Activated T-helper 2 cell treated with anti-CD3 and anti-CD28 coated beads, Interferon-gamma antibody, Interleukin-2, Interleukin-4, amounts not matched to agents 10 μg/mL and 5 μg/mL and 100 μg/mL, durations not matched to agents 14 hours and 24 hours and 36 hours (primary cell): ENCODE measurements around the gene KRTAP4-16. TPM values are rescaled to one million over a fixed set of nuclear protein-coding genes. Genes with fewer than 3 reads are reported as not detected.
"Not testable (repeated sequence)": the region's sequence is repeated elsewhere in the genome, so short reads cannot be mapped to it uniquely, and the experiment has no call there.

Experiments used
- DNase-seq: peaks from one replicate; pipeline ENCODE4 v3.0.0; 2021; ENCODE audit warnings: low spot score
- H3K27ac Mint-ChIP-seq: one replicate; pipeline ENCODE4 v1.8.0; 2021; ENCODE audit warnings: mixed read lengths
- H3K27me3 Mint-ChIP-seq: one replicate; pipeline ENCODE4 v1.8.0; 2021; ENCODE audit warnings: low read depth, mixed read lengths
- H3K36me3 Mint-ChIP-seq: one replicate; pipeline ENCODE4 v1.8.0; 2021; ENCODE audit warnings: low read depth, mixed read lengths
- H3K4me1 Mint-ChIP-seq: one replicate; pipeline ENCODE4 v1.8.0; 2021; ENCODE audit warnings: low read depth, mixed read lengths
- H3K4me3 Mint-ChIP-seq: one replicate; pipeline ENCODE4 v1.8.0; 2021; ENCODE audit warnings: low read depth, mild to moderate bottlenecking, moderate library complexity, mixed read lengths
- H3K9me3 Mint-ChIP-seq: one replicate; pipeline ENCODE4 v1.8.0; 2021; ENCODE audit warnings: mixed read lengths
- intact Hi-C: fragments of 100-400 bp; cut with micrococcal nuclease; formaldehyde crosslinking; loops from one replicate; pipeline ENCODE4 v1.15.1; 2023
- total RNA-seq: library from RNA; stranded (reverse); gene quantifications from 2 replicates; pipeline ENCODE4 v1.2.3, GENCODE V29; 2022

Gene KRTAP4-16
- total RNA-seq: not detected in 2 replicates

DNA sequence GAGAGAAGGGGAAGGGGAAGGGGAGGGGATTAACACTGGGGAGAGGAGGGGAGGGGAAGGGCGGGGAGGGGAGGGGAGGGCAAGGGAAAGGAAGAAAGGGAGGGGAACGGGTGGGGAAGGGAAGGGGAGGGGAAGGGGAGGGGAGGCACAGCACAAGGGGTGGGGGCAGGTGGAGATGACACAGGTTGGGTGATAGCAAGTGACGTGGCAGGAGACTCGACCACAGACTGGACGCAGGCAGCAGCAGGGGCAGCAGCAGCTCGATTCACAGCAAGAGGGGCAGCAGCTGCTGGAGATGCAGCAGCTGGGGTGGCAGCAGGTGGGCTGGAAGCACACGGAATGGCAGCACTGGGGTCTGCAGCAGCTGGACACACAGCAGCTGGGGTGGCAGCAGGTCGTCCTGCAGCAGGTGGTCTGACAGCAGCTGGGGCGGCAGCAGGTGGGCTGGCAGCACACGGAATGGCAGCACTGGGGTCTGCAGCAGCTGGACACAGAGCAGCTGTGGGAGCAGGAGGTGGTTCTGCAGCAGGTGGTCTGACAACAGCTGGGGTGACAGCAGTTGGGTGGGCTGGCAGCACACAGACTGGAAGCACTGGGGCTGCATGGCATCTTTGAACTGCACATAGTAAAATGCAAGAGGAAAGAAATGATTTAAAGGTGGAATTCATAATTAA is at the start of gene KRTAP4-16:
Gene KRTAP4-16, minus strand, starts transcription at position 624 of the 674 bp plus-strand sequence. Its CDS starts 0 bp downstream, at position 624.
- DNase-seq: no peak
- Mint-ChIP-seq H3K9me3 (no peaks in the 10 kb centered on the region), H3K4me3 (no peak within 1 kb of the TSS), H3K27me3 (peaks cover 10% of the 10 kb centered on the region), H3K36me3 (no peaks in the 10 kb centered on the region), H3K4me1 (no peaks in the 10 kb centered on the region), H3K27ac (no peak within 1 kb of the TSS)
- intact Hi-C loops: no loop called here

DNA sequence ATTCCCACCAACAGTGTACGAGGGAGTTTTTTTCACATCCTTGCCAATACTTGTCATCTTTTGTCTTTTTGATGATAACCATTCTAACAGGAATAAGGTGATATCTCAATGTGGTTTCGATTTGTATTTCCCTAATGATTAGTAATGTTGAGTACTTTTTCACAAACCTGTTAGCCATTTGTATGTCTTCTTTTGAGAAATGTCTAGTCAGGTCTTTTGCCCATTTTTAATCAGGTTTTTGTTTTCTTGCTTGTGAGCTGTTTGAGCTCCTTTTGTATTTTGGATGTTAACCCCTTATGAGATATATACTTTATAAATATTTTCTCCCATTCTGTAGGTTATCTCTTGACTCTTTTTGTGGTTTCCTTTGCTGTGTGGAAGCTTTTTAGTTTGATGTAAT is 49.5 kb upstream of the KRTAP4-16 start:
- Mint-ChIP-seq H3K27ac (no peak overlapping the region), H3K27me3 (peaks cover 12% of the 10 kb centered on the region), H3K4me1 (no peaks in the 10 kb centered on the region), H3K9me3 (no peaks in the 10 kb centered on the region), H3K36me3 (no peaks in the 10 kb centered on the region), H3K4me3 (no peak overlapping the region)
- intact Hi-C loops: no loop called here
- no peak for DNase-seq

DNA sequence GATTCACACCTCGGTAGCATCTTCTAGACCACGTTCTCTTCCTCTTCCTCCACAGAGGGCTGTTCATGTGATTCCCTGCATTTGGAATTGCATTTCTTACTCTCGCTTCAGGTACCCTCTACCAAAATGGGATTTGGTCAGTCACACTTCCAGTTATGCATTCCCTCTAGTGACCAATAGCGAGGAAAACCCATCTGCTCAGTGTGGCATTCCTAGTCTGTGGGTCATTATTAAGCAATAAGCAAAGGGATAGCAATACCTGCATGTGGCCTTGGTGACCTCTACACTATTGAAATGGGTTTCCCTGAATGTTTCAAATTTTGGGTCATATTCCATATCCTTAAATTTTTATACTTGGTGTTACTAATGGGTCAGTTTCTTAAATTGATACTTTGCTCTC is 48.0 kb upstream of the KRTAP4-16 start:
- H3K4me3 Mint-ChIP-seq: no peak overlapping the region
- peaks cover 8% of the 10 kb centered on the region for H3K27me3 Mint-ChIP-seq
- intact Hi-C loops: no loop called here
- no peak overlapping the region for H3K27ac Mint-ChIP-seq
- no peak for DNase-seq
- H3K36me3 Mint-ChIP-seq: no peaks in the 10 kb centered on the region
- peaks cover 2% of the 10 kb centered on the region for H3K9me3 Mint-ChIP-seq
- no peaks in the 10 kb centered on the region for H3K4me1 Mint-ChIP-seq

DNA sequence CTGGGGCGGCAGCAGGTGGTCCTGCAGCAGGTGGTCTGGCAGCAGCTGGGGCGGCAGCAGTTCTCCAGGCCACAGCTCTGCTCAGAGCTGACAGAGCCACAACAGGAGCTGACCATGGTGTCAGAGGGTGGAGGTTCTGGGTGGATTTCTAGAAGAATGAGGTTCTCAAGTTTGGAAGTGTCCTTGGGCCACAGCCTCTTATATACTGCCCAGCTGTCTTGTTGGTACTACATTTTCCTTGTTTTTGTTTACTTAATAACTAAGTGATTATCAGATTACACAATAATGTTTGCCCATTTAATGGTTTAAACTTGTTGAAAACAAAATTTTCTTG is 47.6 kb upstream of the KRTAP4-16 start, which contains the start of gene KRTAP4-5:
Gene KRTAP4-5, minus strand, starts transcription at position 174 of the 334 bp plus-strand sequence. Its CDS starts 58 bp downstream, at position 116.
- peaks cover 8% of the 10 kb centered on the region for H3K27me3 Mint-ChIP-seq
- intact Hi-C loops: no loop called here
- peaks cover 3% of the 10 kb centered on the region for H3K9me3 Mint-ChIP-seq
- H3K27ac Mint-ChIP-seq: no peak within 1 kb of the TSS
- no peaks in the 10 kb centered on the region for H3K4me1 Mint-ChIP-seq
- no peak within 1 kb of the TSS for H3K4me3 Mint-ChIP-seq
- no peaks in the 10 kb centered on the region for H3K36me3 Mint-ChIP-seq
- no peak for DNase-seq

DNA sequence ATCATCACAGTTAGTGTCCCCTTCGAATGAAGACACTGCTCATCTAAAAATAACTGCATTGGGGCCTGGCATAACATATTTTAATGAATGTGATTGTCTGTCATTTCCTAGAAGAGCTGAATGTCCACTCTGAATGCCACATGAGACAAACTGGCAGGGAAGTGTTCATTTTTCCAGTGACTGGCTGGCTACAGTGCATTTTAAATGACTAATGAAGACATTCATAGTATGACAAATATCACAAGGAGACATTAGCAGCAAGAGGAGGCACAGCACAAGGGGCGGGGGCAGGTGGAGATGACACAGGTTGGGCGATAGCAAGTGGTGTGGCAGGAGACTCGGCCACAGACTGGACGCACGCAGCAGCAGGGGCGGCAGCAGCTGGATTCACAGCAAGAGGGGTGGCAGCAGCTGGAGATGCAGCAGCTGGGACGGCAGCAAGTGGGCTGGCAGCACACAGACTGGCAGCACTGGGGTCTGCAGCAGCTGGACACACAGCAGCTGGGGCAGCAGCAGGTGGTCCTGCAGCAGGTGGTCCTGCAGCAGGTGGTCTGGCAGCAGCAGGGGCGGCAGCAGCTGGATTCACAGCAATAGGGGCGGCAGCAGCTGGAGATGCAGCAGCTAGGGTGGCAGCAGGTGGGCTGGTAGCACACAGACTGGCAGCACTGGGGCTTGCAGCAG is 47.1 kb upstream of the KRTAP4-16 start:
- intact Hi-C loops, H3K4me3 Mint-ChIP-seq, H3K9me3 Mint-ChIP-seq, H3K27me3 Mint-ChIP-seq, DNase-seq, H3K4me1 Mint-ChIP-seq, H3K36me3 Mint-ChIP-seq, H3K27ac Mint-ChIP-seq: not testable (repeated sequence)

DNA sequence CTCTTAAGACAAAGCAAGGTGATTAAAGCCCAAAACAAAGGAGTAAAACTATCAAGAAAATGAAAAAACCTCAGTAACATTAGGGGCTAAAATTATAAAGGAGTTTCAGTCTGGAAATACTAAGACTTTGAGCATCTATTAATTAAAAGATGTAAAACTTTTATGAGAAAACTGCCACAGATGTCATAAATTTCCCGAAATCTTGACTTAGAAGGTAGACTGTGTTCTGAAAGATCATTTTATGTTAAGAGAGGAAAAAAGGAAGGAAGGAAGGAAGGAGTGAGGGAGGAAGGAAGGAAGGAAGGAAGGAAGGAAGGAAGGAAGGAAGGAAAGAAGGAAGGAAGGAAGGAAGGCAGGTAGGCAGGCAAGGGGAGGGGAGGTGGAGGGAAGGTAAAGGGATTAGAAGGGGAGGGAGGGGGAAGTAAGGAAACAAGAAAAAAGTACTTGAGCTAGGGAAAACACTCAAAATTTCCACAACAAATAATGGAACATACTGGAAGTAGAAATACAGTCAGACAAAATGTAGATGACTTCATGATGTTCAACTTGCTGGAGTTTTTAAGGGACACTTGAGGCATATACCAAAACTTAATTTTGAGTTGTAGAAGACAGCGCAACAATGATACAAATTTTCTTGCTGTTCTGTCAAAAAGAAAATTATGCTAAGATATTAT is 45.7 kb upstream of the KRTAP4-16 start:
- no peaks in the 10 kb centered on the region for H3K4me1 Mint-ChIP-seq
- H3K36me3 Mint-ChIP-seq: no peaks in the 10 kb centered on the region
- intact Hi-C loops: no loop called here
- no peak for DNase-seq
- H3K9me3 Mint-ChIP-seq: peaks cover 15% of the 10 kb centered on the region
- H3K4me3 Mint-ChIP-seq: no peak overlapping the region
- H3K27ac Mint-ChIP-seq: no peak overlapping the region
- peaks cover 3% of the 10 kb centered on the region for H3K27me3 Mint-ChIP-seq

DNA sequence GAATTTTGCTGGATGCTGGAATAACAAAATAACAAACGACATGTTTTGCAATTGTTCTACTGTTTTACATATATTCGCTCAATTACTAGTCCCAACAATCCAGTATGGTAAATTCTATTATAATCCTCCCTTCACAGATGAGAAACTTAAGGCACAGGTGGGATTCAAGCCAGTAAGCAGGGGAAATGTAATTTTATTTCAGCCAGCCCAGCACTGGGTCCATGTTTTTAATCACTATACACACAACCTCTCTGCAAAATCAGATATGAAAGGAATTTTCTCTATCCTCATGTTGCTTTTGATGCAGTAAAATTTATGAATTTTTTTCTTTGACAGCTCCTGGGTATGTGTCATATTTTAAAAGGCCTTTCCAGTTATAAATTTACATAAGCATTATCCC is 43.3 kb upstream of the KRTAP4-16 start:
- intact Hi-C loops: no loop called here
- Mint-ChIP-seq H3K4me3 (no peak overlapping the region), H3K27me3 (peaks cover 3% of the 10 kb centered on the region), H3K4me1 (no peaks in the 10 kb centered on the region), H3K9me3 (peaks cover 28% of the 10 kb centered on the region), H3K36me3 (no peaks in the 10 kb centered on the region), H3K27ac (no peak overlapping the region)
- DNase-seq: no peak

DNA sequence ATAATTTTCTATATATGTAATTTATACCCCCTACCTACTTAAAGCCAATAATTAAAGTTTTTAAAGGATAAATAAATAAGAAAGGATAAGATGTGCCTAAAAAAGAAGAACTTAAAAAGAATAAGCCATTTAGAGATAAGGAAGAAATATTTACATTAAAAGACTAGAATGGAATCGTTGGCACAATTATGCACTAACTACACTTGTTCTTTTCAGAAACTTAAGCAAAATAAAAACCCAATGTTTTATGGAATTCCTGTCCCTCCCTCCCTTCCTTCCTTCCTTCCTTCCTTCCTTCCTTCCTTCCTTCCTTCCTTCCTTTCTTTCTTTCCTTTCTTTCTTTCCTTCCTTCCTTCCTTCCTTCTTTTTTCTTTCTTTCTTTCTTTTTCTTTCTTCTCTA is 42.8 kb upstream of the KRTAP4-16 start:
- no peak for DNase-seq
- Mint-ChIP-seq H3K36me3 (no peaks in the 10 kb centered on the region), H3K4me3 (no peak overlapping the region), H3K27me3 (peaks cover 3% of the 10 kb centered on the region), H3K9me3 (peaks cover 28% of the 10 kb centered on the region), H3K27ac (no peak overlapping the region), H3K4me1 (no peaks in the 10 kb centered on the region)
- intact Hi-C loops: no loop called here

DNA sequence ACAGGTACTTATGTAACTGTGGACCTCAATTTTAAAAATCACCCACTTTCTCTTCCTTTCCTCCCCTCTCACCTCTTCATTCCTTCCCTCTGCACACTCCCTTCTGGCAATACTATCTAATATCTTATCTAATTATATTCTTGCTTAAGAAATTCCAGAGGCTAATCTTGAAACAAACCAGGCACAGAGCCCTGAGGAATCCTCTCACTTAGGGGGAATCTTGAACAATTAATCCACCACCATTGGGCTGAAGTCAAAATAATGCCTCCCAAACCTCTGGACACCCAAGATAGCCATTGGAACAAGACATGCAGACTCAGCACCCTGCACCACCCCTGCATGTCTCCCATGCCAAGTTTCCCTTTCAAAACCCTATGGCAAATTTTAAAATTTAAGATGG is 39.4 kb upstream of the KRTAP4-16 start:
- DNase-seq: no peak
- H3K36me3 Mint-ChIP-seq: no peaks in the 10 kb centered on the region
- no peaks in the 10 kb centered on the region for H3K27me3 Mint-ChIP-seq
- intact Hi-C loops: no loop called here
- no peaks in the 10 kb centered on the region for H3K4me1 Mint-ChIP-seq
- no peak overlapping the region for H3K4me3 Mint-ChIP-seq
- H3K27ac Mint-ChIP-seq: no peak overlapping the region
- H3K9me3 Mint-ChIP-seq: peaks cover 32% of the 10 kb centered on the region

DNA sequence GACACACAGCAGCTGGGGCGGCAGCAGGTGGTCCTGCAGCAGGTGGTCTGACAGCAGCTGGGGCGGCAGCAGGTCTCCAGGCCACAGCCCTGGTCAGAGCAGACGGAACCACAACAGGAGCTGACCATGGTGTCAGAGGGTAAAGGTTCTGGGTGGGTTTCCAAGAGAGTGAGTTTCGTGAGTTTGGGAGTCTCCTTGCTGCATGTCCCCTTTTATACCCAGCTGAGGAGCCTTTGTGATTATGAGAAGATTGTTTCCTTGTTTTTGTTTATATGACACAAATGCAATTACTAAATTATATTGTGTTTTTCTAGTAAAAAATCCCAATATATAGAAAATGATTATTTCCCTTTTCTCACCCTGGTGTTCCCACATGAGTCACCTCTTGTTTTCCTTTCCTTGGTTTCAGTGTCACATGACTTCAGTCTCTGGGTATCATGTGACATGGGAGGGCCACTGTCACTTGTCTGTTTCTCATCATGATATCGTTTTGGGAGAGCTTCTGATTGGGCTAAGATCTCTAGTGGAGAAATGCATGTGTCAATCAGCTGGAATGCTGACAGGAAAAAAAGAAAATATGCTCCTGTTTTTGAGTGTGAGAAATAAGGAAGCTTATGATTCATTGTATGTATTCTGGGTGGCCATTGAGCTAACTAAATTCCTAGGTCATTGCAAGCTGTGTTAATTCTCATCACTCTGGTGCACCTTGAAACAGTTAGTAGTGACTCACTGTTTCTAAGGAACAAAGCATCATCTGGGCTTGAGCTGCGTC is 38.5 kb upstream of the KRTAP4-16 start, which contains the start of gene KRTAP4-6:
Gene KRTAP4-6, minus strand, starts transcription at position 185 of the 772 bp plus-strand sequence. Its CDS starts 57 bp downstream, at position 128.
- no peaks in the 10 kb centered on the region for H3K36me3 Mint-ChIP-seq
- H3K4me3 Mint-ChIP-seq: no peak within 1 kb of the TSS
- H3K27me3 Mint-ChIP-seq: no peaks in the 10 kb centered on the region
- H3K27ac Mint-ChIP-seq: no peak within 1 kb of the TSS
- H3K9me3 Mint-ChIP-seq: peaks cover 32% of the 10 kb centered on the region
- intact Hi-C loops: no loop called here
- no peak for DNase-seq
- no peaks in the 10 kb centered on the region for H3K4me1 Mint-ChIP-seq

DNA sequence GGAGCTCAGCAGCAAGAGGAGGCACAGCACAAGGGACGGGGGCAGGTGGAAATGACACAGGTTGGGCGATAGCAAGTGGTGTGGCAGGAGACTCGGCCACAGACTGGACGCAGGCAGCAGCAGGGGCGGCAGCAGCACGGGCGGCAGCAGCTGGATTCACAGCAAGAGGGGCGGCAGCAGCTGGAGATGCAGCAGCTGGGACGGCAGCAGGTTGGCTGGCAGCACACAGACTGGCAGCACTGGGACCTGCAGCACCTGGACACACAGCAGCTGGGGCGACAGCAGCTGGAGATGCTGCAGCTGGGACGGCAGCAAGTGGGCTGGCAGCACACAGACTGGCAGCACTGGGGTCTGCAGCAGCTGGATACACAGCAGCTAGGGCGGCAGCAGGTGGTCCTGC is 37.9 kb upstream of the KRTAP4-16 start:
- H3K36me3 Mint-ChIP-seq, H3K4me1 Mint-ChIP-seq, DNase-seq, H3K4me3 Mint-ChIP-seq, H3K27ac Mint-ChIP-seq, intact Hi-C loops, H3K27me3 Mint-ChIP-seq: not testable (repeated sequence)
- peaks cover 29% of the 10 kb centered on the region for H3K9me3 Mint-ChIP-seq

DNA sequence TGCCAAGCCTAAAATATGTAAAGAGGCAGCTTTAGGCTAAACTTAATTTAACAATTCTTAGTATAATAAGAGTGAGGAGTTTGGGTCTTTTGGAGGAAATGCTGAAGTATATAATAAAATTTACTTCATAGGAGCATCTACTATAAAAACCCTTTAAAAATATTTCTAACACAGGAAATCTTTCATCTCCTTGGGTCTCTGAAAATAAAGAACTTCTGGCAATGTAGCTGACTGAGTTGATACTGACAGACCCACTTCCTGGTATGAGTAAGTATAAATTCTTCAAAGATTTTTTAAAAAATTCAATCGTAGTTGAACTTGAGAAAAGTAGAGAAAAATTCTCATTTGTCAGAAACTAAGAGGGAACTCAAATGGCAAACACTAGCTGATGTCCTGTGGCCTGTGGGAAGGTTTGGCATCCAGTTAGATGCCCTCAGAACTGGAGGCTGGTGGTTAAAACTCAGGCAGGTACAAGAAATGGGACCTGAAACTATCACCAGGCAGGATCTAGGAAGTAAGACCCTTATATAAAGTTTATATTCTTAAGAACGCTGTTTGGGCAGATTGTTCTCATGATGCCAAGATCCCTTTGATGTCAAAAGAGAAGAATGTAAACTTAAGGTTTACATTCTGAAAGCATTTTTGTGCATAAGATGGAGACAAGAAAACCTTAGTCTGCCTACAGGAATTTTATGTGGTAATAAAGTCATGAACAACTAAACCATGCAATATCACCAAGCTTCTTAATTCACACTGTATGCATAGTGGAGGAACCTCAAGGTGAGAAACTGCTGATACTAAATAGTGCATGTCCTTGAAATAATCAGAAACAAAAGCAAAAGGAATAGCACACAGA is 32.1 kb upstream of the KRTAP4-16 start:
- DNase-seq: no peak
- H3K9me3 Mint-ChIP-seq: no peaks in the 10 kb centered on the region
- H3K36me3 Mint-ChIP-seq: no peaks in the 10 kb centered on the region
- no peak overlapping the region for H3K4me3 Mint-ChIP-seq
- intact Hi-C loops: no loop called here
- no peaks in the 10 kb centered on the region for H3K4me1 Mint-ChIP-seq
- H3K27ac Mint-ChIP-seq: no peak overlapping the region
- peaks cover 4% of the 10 kb centered on the region for H3K27me3 Mint-ChIP-seq
